HUDEP-2 (cell line): ENCODE measurements around the gene TSPO.

Source experiments
- DNase-seq, 76 experiments: peaks; one replicate each; lab custom pipeline; 2025; ENCODE audit not compliant: unreplicated experiment in 76 of 76; lab: John Stamatoyannopoulos, UW

TSPO gene

DNA sequence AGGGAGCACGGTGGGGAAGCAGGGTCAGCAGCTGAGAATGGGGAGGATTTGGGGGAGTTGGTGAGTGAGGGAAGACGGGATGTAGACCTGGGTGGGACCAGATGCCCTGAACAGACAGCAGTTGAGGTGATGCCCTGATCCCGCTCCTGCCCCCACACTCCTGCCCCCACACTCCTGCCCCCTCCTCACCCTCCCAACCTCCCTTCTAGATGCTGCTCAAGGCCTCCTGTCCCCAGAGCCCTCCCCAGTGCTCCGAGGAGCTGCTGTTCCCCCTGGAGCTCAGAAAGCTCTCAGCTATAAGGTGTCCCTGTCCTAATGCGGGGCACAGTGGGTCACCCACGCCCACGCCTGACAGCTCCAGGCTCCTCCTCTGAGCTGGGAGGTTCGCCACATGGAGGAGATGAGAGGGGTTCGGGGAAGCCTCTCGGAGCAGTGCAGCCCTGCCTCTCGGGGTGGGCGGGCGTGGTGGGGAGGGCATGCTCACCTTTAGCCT is 60.6 kb downstream of the TSPO start:
- no peak for DNase-seq

DNA sequence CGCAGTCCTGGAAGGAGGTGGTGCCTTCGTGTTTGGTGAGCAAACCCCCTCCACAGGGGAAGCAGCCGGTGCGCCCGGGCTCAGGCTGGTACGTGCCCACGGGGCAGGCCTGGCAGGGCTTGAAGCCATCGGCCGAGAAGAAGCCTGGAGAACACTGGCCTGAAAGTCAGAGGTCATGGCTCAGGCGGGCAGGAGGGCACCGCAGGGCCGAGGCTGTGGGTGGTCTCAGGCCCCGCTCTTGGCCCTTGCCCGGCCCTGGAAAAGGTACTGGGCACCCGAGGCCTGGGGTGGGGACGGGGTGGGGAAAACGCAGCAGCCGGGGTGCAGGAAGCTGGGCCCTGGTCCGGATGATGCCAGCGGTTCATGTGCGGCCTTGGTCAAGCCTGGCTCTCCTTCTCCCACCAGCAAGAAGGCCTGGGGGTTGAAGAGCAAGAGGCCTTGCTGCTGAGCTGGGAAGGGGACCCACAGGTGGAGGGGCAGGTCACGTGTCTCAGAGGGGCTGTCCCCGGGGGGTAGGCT is 61.1 kb downstream of the TSPO start:
- DNase-seq, result no peak
